Neural crest cell (in vitro differentiated cells): Measurements from ENCODE around the gene CENPC. TPM values are rescaled to one million over a fixed set of nuclear protein-coding genes. Genes with fewer than 3 reads are reported as not detected.
"Not testable (repeated sequence)": the region's sequence is repeated elsewhere in the genome, so short reads cannot be mapped to it uniquely, and the experiment has no call there.

Experiments used
- DNase-seq: peaks from one replicate; pipeline ENCODE4 v3.0.0; 2021; ENCODE audit warnings: low read depth, mixed read lengths, low spot score
- H3K27ac Mint-ChIP-seq: one replicate; pipeline ENCODE4 v1.8.0; 2021; ENCODE audit warnings: mild to moderate bottlenecking, mixed read lengths; ENCODE audit not compliant: unreplicated experiment
- H3K27me3 Mint-ChIP-seq: 2 replicates; pipeline ENCODE4 v1.8.0; 2021; ENCODE audit warnings: low read depth, mild to moderate bottlenecking, mixed read lengths
- H3K36me3 Mint-ChIP-seq: 2 replicates; pipeline ENCODE4 v1.8.0; 2021; ENCODE audit warnings: low read depth, mild to moderate bottlenecking, mixed read lengths
- H3K4me1 Mint-ChIP-seq: 2 replicates; pipeline ENCODE4 v1.8.0; 2021; ENCODE audit warnings: mixed read lengths
- H3K4me3 Mint-ChIP-seq: one replicate; pipeline ENCODE4 v1.8.0; 2021; ENCODE audit warnings: mild to moderate bottlenecking, mixed read lengths
- H3K9me3 Mint-ChIP-seq: 2 replicates; pipeline ENCODE4 v1.8.0; 2021; ENCODE audit warnings: mixed read lengths
- total RNA-seq: library from RNA; stranded (reverse); gene quantifications from 2 replicates; pipeline ENCODE4 v1.2.1, GENCODE V29; 2021
- TF ChIP-seq, protein P1 (sequence below): fragments of 200-600 bp; sonication (generic); conservative IDR thresholded peaks from 2 replicates; pipeline ENCODE4 v1.5.0; 2021; ENCODE audit warnings: antibody characterized with exemption, mild to moderate bottlenecking

CENPC gene
- total RNA-seq, 1 donor from 2014 or later = 25.9 TPM

DNA sequence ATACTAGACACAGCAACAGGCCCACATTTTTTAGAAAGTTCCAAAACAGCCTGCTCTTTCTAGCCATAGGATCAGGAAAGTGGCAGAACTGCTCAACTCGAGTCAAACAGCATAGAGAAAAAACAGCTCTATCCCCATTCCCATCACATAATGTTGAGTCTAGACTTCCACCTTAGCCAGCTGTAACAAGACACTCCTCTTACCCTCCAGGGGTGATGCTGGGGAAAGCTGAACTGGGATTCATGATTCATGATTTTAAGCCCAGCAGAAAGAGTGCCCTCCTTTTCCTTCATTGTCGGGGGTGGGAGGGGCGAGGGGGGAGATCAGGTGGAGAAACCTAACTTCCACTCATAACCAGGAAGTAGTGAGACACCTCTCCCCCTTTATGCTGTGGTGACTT lies 86.1 kb downstream of the CENPC start:
- peaks cover 13% of the 10 kb centered on the region for H3K9me3 Mint-ChIP-seq
- no peak for DNase-seq
- no peak overlapping the region for H3K27ac Mint-ChIP-seq
- no peaks in the 10 kb centered on the region for H3K4me1 Mint-ChIP-seq
- no peak overlapping the region for H3K4me3 Mint-ChIP-seq
- peaks cover 21% of the 10 kb centered on the region for H3K36me3 Mint-ChIP-seq
- TF ChIP-seq, protein P1, sequence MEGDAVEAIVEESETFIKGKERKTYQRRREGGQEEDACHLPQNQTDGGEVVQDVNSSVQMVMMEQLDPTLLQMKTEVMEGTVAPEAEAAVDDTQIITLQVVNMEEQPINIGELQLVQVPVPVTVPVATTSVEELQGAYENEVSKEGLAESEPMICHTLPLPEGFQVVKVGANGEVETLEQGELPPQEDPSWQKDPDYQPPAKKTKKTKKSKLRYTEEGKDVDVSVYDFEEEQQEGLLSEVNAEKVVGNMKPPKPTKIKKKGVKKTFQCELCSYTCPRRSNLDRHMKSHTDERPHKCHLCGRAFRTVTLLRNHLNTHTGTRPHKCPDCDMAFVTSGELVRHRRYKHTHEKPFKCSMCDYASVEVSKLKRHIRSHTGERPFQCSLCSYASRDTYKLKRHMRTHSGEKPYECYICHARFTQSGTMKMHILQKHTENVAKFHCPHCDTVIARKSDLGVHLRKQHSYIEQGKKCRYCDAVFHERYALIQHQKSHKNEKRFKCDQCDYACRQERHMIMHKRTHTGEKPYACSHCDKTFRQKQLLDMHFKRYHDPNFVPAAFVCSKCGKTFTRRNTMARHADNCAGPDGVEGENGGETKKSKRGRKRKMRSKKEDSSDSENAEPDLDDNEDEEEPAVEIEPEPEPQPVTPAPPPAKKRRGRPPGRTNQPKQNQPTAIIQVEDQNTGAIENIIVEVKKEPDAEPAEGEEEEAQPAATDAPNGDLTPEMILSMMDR = no peak
- no peaks in the 10 kb centered on the region for H3K27me3 Mint-ChIP-seq

DNA sequence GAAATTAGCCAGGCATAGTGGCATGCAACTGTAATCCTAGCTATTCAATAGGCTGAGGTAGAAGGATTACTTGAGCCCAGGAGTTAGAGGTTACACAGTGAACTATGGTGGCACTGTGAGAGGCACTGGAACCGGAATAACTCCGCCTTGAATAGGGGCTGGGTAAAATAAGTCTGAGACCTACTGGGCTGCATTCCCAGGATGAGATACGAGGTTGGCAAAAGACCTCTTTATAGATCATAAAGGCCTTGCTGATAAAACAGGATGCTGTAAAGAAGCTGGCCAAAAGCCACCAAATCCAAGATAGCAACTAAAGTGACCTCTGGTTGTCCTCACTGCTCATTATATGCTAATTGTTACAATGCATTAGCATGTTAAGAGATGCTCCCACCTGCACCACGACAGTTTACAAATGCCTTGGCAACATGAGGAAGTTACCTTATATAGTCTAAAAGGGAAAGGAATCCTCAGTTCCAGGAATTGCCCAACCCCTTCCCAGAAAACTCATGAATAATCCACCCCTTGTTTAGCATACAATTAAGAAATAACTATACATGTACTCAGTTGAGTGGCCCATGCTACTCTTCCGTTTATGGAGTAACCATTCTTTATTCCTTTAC lies 88.6 kb downstream of the CENPC start:
- no peak for DNase-seq
- Mint-ChIP-seq H3K27ac (no peak overlapping the region), H3K4me3 (no peak overlapping the region), H3K27me3 (no peaks in the 10 kb centered on the region), H3K9me3 (peaks cover 13% of the 10 kb centered on the region), H3K4me1 (peaks cover 12% of the 10 kb centered on the region), H3K36me3 (peaks cover 30% of the 10 kb centered on the region)
- TF ChIP-seq, protein P1 = no peak

DNA sequence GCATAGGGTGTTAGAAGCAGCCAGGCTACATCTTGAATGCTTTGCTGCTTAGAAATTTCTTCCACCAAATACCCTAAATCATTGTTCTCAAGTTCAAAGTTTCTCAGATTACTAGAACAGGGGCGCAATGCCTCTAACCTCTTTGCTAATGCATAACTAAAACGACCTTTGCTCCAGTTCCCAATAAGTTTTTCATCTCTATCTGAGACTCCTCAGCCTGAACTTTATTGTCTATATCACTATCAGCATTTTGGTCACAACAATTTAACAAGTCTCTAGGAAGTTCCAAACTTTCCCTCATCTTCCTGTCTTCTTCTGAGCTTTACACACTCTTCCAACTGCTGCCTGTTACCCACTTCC lies 92.5 kb downstream of the CENPC start:
- H3K27me3 Mint-ChIP-seq, H3K4me3 Mint-ChIP-seq, H3K27ac Mint-ChIP-seq, DNase-seq: not testable (repeated sequence)
- Mint-ChIP-seq H3K36me3 (peaks cover 31% of the 10 kb centered on the region), H3K9me3 (peaks cover 11% of the 10 kb centered on the region), H3K4me1 (peaks cover 12% of the 10 kb centered on the region)

DNA sequence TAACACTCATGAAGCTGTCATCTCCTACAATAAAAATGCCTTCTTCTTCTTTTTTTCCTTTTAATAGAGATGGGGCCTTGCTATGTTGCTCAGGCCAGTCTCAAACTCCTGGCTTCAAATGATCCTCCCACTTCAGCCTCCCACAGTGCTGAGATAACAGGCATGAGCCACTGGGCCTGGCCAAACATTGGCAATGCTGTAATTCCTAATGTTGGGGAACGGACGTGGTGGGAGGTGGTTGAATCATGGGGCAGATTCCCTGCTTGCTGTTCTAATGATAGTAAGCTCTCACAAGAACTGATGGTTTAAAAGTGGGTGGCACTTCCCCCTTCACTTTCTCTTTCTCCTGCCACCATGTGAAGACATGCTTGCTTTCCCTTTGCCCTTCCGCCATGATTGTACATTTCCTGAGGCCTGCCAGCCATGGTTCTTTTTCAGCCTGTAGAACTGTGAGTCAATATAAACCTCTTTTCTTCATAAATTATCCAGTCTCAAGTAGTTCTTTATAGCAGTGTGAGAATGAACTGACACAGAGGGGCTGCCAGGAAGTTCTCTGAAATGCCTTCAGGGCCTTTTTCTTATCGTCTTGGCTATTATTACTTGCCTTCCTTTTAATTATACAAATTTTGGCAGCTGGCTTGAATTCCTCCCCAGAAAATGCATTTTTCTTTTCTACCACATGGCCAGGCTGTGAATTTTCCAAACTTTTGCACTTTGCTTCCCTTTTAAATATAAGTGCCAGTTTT lies 93.0 kb downstream of the CENPC start:
- DNase-seq = no peak
- TF ChIP-seq, protein P1 = no peak
- Mint-ChIP-seq H3K36me3 (peaks cover 30% of the 10 kb centered on the region), H3K27ac (peak overlapping the region; percentile 53), H3K27me3 (no peaks in the 10 kb centered on the region), H3K9me3 (peaks cover 7% of the 10 kb centered on the region), H3K4me1 (peaks cover 12% of the 10 kb centered on the region), H3K4me3 (no peak overlapping the region)

DNA sequence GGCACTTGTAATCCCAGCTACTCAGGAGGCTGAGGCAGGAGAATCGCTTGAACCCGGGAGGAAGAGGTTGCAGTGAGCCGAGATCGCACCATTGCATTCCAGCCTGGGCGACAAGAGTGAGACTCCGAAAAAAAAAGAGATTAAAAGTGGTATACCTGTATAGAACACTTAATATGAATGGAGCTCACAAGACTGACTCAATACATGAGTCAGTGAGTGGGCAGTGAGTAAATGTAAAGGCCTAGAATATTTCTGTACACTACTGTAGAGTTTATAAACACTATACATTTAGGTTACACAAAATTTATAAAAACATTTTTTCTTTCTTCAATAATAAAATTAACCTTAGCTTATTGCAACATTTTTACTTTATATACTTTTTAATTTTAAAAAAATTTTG lies 93.8 kb downstream of the CENPC start:
- Mint-ChIP-seq H3K9me3 (peaks cover 4% of the 10 kb centered on the region), H3K4me1 (peaks cover 12% of the 10 kb centered on the region), H3K4me3 (no peak overlapping the region), H3K36me3 (peaks cover 28% of the 10 kb centered on the region), H3K27me3 (no peaks in the 10 kb centered on the region), H3K27ac (no peak overlapping the region)
- TF ChIP-seq, protein P1 = no peak
- no peak for DNase-seq

DNA sequence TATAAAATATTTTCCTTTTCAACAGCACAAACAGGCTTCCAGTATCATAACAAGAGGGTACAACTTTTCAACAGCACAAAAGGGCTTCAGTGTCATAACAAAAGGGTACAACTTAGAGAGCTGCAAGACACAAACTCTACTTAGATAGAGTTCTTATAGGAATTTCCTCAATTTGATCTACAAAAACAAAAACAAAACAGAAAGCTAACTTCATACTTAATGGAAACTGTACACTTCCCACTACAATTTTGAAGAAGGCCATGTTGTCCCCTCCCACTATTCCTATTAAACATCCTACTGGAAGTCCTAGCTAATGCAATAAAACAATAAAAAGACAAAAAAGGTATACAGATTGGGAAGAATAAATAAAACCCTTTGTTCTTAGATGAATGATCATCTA lies 96.7 kb downstream of the CENPC start:
- Mint-ChIP-seq H3K9me3 (peaks cover 8% of the 10 kb centered on the region), H3K4me1 (peaks cover 12% of the 10 kb centered on the region), H3K27ac (no peak overlapping the region), H3K36me3 (peaks cover 32% of the 10 kb centered on the region), H3K4me3 (no peak overlapping the region), H3K27me3 (no peaks in the 10 kb centered on the region)
- no peak for DNase-seq
- TF ChIP-seq, protein P1 = no peak
